Esophagus muscularis mucosa (tissue), 4 donors: ENCODE measurements around the gene GDF7.

Experiments used
- CTCF ChIP-seq, 3 experiments: fragments of 200-600 bp in 2 of 3; fragments of 450-650 bp in 1 of 3; sonication (generic) in 2 of 3; IDR thresholded peaks; one replicate each; pipeline ENCODE4 v1.5.1; 2017 to 2019; ENCODE audit warnings: antibody characterized with exemption in 3 of 3, mild to moderate bottlenecking in 2 of 3, moderate library complexity in 1 of 3
- EP300 ChIP-seq: sonication (generic); formaldehyde crosslinking; IDR thresholded peaks from one replicate; pipeline ENCODE4 v1.6.1; 2017; ENCODE audit warnings: antibody characterized with exemption
- POLR2A ChIP-seq: fragments of 450-650 bp; IDR thresholded peaks from one replicate; pipeline ENCODE4 v1.6.1; 2017; ENCODE audit warnings: antibody characterized with exemption, moderate library complexity, mild to moderate bottlenecking, low read depth
- POLR2AphosphoS5 ChIP-seq, 2 donors: sonication (generic); formaldehyde crosslinking; IDR thresholded peaks; one replicate each; pipeline ENCODE4 v1.6.1; 2017; ENCODE audit warnings: antibody characterized with exemption in 2 of 2

- TF ChIP-seq CTCF (IDR thresholded peaks at IDR 0.05) = no peak
- no peak for TF ChIP-seq POLR2AphosphoS5 (IDR thresholded peaks at IDR 0.05)
- no peak for TF ChIP-seq POLR2A
- TF ChIP-seq EP300 = no peak
Observed at GRCh38 chr2:20670315-20671035, 3.5 kb downstream of the GDF7 start.
